ENCODE data around the gene DNA2. TPM values are rescaled to one million over a fixed set of nuclear protein-coding genes. Genes with fewer than 3 reads are reported as not detected.

DNA2 gene
- total and polyA plus RNA-seq, 2 of the 13 experiments (the other 11 are each of a cell fraction or from before 2014, with no cell fraction given): 4.8 to 27.3 TPM

GRCh38 chr10:68406111-68406814, 65.5 kb downstream of the DNA2 start (continued):
- TF ChIP-seq ZBTB25 (CRISPR knock-in tag; IDR thresholded peaks at IDR 0.05) (no peak), ZNF430 (CRISPR knock-in tag; IDR thresholded peaks at IDR 0.05) (peak; percentile 23; the same call in 1 of the 2 replicates), ZNF512 (CRISPR knock-in tag; IDR thresholded peaks at IDR 0.05) (no peak), KLF9 (CRISPR knock-in tag; IDR thresholded peaks at IDR 0.05; ENCODE audit: low read depth) (no peak), ATAD3A (CRISPR knock-in tag; IDR thresholded peaks at IDR 0.05) (no peak), ZNF251 (CRISPR knock-in tag; IDR thresholded peaks at IDR 0.05) (no peak), GMEB2 (CRISPR knock-in tag; IDR thresholded peaks at IDR 0.05; ENCODE audit: low read depth) (no peak), ZNF576 (CRISPR knock-in tag; IDR thresholded peaks at IDR 0.05) (no peak), ZNF781 (CRISPR knock-in tag; IDR thresholded peaks at IDR 0.05; ENCODE audit: borderline replicate concordance, not compliant biosample characterization) (peak; percentile 29), BRF2 (CRISPR knock-in tag; IDR thresholded peaks at IDR 0.05) (no peak), NCOA2 (CRISPR knock-in tag; IDR thresholded peaks at IDR 0.05) (no peak), XBP1 (CRISPR knock-in tag; IDR thresholded peaks at IDR 0.05) (no peak), ZBTB7B (CRISPR knock-in tag; IDR thresholded peaks at IDR 0.05) (peak; percentile 78; the same call in 1 of the 2 replicates), ZFP36L2 (CRISPR knock-in tag; IDR thresholded peaks at IDR 0.05) (no peak), RXRB (CRISPR knock-in tag; IDR thresholded peaks at IDR 0.05; ENCODE audit: borderline replicate concordance) (no peak), ZUFSP (CRISPR knock-in tag; IDR thresholded peaks at IDR 0.05; ENCODE audit: borderline replicate concordance) (no peak), FLYWCH1 (CRISPR knock-in tag; IDR thresholded peaks at IDR 0.05) (no peak), ZNF772 (CRISPR knock-in tag; IDR thresholded peaks at IDR 0.05) (no peak), SPEN (CRISPR knock-in tag; IDR thresholded peaks at IDR 0.05; ENCODE audit: low read depth) (no peak; the same call in 1 of the 2 replicates), NFE2 (CRISPR knock-in tag; IDR thresholded peaks at IDR 0.05) (no peak)

Data from HepG2 (cell line).